Lung (tissue), 12 donors: ENCODE results near the gene C12orf60. TPM values are rescaled to one million over a fixed set of nuclear protein-coding genes. Genes with fewer than 3 reads are reported as not detected.

Source experiments
- ATAC-seq: fragments of 200-7000 bp; cut with Tn5 transposase; one replicate; pipeline ENCODE4 v1.9.1; 2020; ENCODE audit warnings: moderate number of reproducible peaks; ENCODE audit not compliant: insufficient read depth, low FRiP score
- DNase-seq, 3 donors: peaks; one replicate each; pipeline ENCODE4 v3.0.0-alpha.2; 2013 to 2017
- H3K27ac ChIP-seq, 2 donors: one replicate each; pipeline ENCODE4 v1.5.1; 2013; ENCODE audit warnings: mild to moderate bottlenecking in 2 of 2, moderate library complexity in 2 of 2, control low read depth in 1 of 2, inconsistent platforms in 1 of 2, low read depth in 1 of 2, low read length in 1 of 2
- H3K27me3 ChIP-seq, 3 donors: one replicate each; pipeline ENCODE4 v1.5.1; 2013; ENCODE audit warnings: low read length in 2 of 3; ENCODE audit not compliant: control insufficient read depth in 3 of 3, insufficient read depth in 3 of 3
- H3K36me3 ChIP-seq, 4 donors: one replicate each; pipeline ENCODE4 v1.5.1; 2013; ENCODE audit warnings: low read length in 4 of 4, mild to moderate bottlenecking in 1 of 4, moderate library complexity in 1 of 4; ENCODE audit not compliant: control insufficient read depth in 4 of 4, insufficient read depth in 4 of 4
- H3K4me1 ChIP-seq, 5 donors: one replicate each; pipeline ENCODE4 v1.5.1; 2013; ENCODE audit warnings: low read length in 5 of 5, mild to moderate bottlenecking in 2 of 5, moderate library complexity in 1 of 5; ENCODE audit not compliant: control insufficient read depth in 5 of 5, insufficient read depth in 5 of 5
- H3K4me3 ChIP-seq: one replicate; pipeline ENCODE4 v1.5.1; 2013; ENCODE audit warnings: mild to moderate bottlenecking, control low read depth, moderate library complexity
- H3K9ac ChIP-seq, 2 donors: one replicate each; pipeline ENCODE4 v1.5.1; 2013; ENCODE audit warnings: low read length in 2 of 2, control low read depth in 1 of 2; ENCODE audit not compliant: insufficient read depth in 1 of 2
- H3K9me3 ChIP-seq, 4 donors: one replicate each; pipeline ENCODE4 v1.5.1; 2013; ENCODE audit warnings: low read length in 3 of 4, mild to moderate bottlenecking in 1 of 4, moderate library complexity in 1 of 4; ENCODE audit not compliant: control insufficient read depth in 4 of 4, insufficient read depth in 3 of 4
- WGBS, 2 donors: extraction: QIAGEN DNeasy Blood & Tissue Kit; methylation state at CpG; one replicate each; pipeline ENCODE4 v1.1.7; 2013; 5-methylcytosine and 5-hydroxymethylcytosine counted together
- polyA plus RNA-seq, 2 donors: library from polyadenylated mRNA; stranded (reverse); fragments of 200-250 nt; gene quantifications; one replicate each; pipeline ENCODE4 v1.2.1, GENCODE V29; 2013
- total RNA-seq, 2 donors: library from RNA; depleted of rRNA in 1 of 2; stranded (reverse); fragments of >200 nt in 1 of 2; gene quantifications; one replicate each; pipeline ENCODE4 v1.2.1, GENCODE V29; 2014 to 2021
- TF ChIP-seq, protein P1 (sequence below): IDR thresholded peaks from 2 replicates; pipeline ENCODE4 v1.5.1; 2012; ENCODE audit warnings: mild to moderate bottlenecking; ENCODE audit errors: control extremely low read depth, extremely low read depth
- donor health status: control.
- donor health status: control.
- donor health status: Bipolar disorder and iron deficiency.
- donor health status: healthy.
- donor health status: DM: yes; HTN: yes; CAD: no.

C12orf60 gene
- total and polyA plus RNA-seq, 4 donors = 0.55 to 2.4 (median 0.79) TPM

DNA sequence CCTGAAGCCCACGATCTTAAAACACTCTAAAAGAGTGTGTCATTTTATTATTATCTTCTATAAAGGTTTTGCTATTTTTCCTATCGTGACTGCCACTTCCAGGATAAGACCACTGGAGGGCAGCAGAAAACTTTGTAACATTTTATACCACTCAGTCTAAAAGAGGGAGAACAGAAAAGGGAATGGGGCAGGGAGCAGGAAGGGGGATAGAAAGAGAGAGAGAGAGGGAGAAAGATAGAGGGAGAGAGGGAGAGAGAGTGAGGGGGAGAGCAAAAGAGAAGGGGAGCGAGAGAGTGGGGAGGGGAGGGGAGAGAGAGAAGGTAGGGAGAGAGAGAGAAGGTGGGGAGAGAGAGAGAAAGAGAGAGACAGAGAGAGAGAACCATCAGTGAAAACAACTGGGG, 41.9 kb downstream of the C12orf60 start:
- peaks cover 7 to 26% (median 16%) of the 10 kb centered on the region in 5 donors for H3K4me1 ChIP-seq
- H3K4me3 ChIP-seq = no peak overlapping the region
- no peak overlapping the region for H3K27ac ChIP-seq
- no peaks in the 10 kb centered on the region for H3K27me3 ChIP-seq
- WGBS, 2 donors = 8 to 14% methylated on average over 3 of the region's 3 CpGs
- peaks cover 0 to 1% (median 0%) of the 10 kb centered on the region in 4 donors for H3K36me3 ChIP-seq
- TF ChIP-seq, protein P1, sequence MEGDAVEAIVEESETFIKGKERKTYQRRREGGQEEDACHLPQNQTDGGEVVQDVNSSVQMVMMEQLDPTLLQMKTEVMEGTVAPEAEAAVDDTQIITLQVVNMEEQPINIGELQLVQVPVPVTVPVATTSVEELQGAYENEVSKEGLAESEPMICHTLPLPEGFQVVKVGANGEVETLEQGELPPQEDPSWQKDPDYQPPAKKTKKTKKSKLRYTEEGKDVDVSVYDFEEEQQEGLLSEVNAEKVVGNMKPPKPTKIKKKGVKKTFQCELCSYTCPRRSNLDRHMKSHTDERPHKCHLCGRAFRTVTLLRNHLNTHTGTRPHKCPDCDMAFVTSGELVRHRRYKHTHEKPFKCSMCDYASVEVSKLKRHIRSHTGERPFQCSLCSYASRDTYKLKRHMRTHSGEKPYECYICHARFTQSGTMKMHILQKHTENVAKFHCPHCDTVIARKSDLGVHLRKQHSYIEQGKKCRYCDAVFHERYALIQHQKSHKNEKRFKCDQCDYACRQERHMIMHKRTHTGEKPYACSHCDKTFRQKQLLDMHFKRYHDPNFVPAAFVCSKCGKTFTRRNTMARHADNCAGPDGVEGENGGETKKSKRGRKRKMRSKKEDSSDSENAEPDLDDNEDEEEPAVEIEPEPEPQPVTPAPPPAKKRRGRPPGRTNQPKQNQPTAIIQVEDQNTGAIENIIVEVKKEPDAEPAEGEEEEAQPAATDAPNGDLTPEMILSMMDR = peak; percentile 72
- no peak overlapping the region for H3K9ac ChIP-seq
- ATAC-seq (no peak), DNase-seq (peak; percentile 51 to 81 (median 81))
- H3K9me3 ChIP-seq = no peaks in the 10 kb centered on the region

DNA sequence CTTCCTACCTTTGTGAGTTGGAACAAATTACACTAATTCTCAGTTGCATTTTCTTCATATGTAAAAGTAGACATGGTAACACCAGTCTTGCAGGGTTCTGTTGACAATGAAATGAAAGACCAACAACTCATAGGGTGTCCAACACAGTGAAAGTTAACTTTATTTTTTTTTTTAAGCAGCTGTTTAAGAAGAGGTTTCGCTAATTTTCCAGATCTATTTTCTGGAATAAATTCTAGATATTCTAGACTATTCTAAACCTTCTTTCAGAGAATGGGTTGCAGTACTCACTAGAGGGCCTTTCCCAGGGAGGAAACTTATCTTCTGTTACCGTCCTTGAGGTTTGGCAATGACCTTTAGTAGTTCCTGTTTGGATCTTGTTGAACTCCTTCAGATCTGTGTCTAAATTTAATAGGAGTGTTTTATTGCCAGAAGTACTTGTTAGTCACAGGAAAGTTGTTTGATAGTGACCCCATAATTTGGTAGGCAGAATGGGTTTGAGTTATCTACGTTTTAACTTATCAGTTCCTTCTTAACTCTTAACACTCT, 42.6 kb downstream of the C12orf60 start:
- ATAC-seq (no peak), DNase-seq (peak in 2 of 3 donors; percentile 40 to 55)
- Histone ChIP-seq H3K36me3 (no peaks in the 10 kb centered on the region), H3K4me1 (peaks cover 7 to 26% (median 16%) of the 10 kb centered on the region in 5 donors), H3K9ac (no peak overlapping the region), H3K27me3 (no peaks in the 10 kb centered on the region), H3K9me3 (no peaks in the 10 kb centered on the region), H3K27ac (peak overlapping the region in 1 of 2 donors; percentile 45), H3K4me3 (no peak overlapping the region)
- TF ChIP-seq, protein P1 = no peak
- 32 to 35% methylated on average over 3 of the region's 3 CpGs for WGBS, 2 donors

DNA sequence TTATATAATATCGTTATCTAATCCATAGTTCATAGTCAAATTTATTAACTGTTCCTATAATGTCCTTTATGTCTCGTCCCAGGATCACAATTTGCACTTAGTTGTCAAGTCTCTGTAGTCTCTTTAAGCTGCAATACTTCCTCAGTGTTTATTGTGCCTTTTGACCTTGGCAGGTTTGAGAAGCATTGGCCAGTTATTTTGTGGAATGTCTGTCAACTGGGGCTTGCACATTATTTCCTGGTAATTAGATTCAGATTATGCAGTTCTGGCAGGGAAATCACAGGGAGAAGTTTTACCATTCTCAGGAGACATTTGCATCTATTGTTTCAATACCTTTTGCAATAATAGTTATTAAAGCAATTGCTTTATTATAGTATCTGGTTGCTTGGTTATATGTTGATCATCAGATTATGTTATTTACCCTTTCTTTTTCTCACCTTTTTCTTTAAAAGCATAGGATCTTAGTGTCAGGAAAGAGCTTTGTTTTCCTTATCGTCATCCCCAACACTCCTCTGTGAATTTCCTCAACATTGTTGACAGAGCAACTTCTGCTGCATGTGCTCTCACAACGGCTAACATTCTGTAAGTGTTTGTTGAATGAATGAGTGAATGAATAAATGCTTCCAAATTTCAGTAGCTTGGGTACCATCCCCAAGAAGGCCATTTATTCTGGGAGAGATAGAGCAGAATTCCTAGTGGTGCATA, 43.6 kb downstream of the C12orf60 start:
- ATAC-seq (no peak), DNase-seq (peak in 2 of 3 donors; percentile 56 to 67)
- Histone ChIP-seq H3K27me3 (no peaks in the 10 kb centered on the region), H3K9ac (no peak overlapping the region), H3K27ac (peak overlapping the region in 1 of 2 donors; percentile 53), H3K4me1 (peaks cover 7 to 22% (median 12%) of the 10 kb centered on the region in 5 donors), H3K36me3 (no peaks in the 10 kb centered on the region), H3K9me3 (no peaks in the 10 kb centered on the region), H3K4me3 (no peak overlapping the region)
- 41 to 69% methylated on average over 4 of the region's 4 CpGs for WGBS, 2 donors
- TF ChIP-seq, protein P1 = no peak
